ENCODE results near the gene QRSL1. TPM values are rescaled to one million over a fixed set of nuclear protein-coding genes. Genes with fewer than 3 reads are reported as not detected.

The QRSL1 gene
- total RNA-seq, 4 donors from 2014 or later: 17.2 to 26.7 (median 25.1) TPM

DNA sequence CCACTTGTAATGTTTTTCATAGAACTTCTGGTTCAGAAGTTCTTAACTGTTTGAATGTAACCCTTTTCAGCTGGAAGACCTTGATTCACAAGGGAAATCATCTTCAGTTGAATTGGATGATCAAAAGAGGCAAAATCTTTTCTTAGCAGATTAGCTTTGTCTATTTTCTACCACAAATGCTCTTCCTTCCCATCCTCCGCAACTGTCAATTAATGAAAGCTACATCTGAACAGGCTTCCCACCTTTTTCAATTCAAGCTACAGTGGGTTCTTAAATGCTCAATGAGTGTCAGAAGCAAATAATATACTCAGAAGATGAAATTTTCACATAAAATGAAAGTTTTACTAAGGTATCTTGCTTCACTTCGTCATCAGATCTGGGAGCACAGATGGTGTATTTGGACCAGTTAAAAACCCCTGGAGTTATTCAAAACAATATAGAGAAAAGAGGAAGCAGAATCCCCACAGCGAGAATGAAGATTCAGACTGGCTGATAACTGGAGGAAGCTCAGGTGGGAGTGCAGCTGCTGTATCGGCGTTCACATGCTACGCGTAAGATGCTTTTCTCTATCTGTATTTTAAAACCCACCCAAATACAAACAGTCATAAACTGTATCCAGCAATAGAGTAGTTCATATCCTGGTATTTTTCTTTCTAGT, 19.4 kb downstream of the QRSL1 start:
- DNase-seq (no peak), ATAC-seq (no peak)
- intact Hi-C loops (cut with DNase I; ENCODE audit: low total_unique reads): no loop called here
- no peak for TF ChIP-seq CTCF (IDR thresholded peaks at IDR 0.05 in 4 of 5, conservative IDR thresholded peaks at IDR 0.05 in 1 of 5)
- peaks cover 0 to 64% of the 10 kb centered on the region in 2 donors for H3K36me3 ChIP-seq
- H3K27ac ChIP-seq: no peak overlapping the region
- no peaks in the 10 kb centered on the region for H3K4me1 ChIP-seq
- no peak overlapping the region for H3K4me3 ChIP-seq
- no peaks in the 10 kb centered on the region for H3K9me3 ChIP-seq
- no peaks in the 10 kb centered on the region for H3K27me3 ChIP-seq
- in situ Hi-C loops (cut with MboI; ENCODE audit: low sequenced_read_pairs in 4 of 4): no loop called here

DNA sequence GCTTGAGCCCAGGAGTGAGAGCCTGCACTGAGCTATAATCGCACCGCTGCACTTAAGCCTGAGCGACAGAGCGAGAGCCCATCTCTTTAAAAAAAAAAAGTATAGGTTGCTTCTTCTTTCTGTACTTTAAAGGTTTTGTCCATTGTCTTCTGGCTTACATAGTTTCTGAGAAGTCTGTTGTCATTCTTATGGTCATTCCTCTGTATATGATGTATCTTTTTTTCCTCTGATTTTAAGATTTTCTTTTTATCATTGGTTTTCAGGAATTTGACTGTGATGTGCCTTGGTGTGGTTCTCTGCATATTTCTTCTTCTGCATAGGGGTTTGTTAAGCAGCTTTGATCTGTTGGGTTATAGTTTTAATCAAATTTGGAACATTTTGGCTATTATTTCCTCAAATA, 29.1 kb downstream of the QRSL1 start:
- H3K4me1 ChIP-seq: no peaks in the 10 kb centered on the region
- H3K27me3 ChIP-seq: no peaks in the 10 kb centered on the region
- in situ Hi-C loops (cut with MboI; ENCODE audit: low sequenced_read_pairs in 4 of 4): no loop called here
- no peak overlapping the region for H3K4me3 ChIP-seq
- no peak overlapping the region for H3K27ac ChIP-seq
- TF ChIP-seq CTCF (IDR thresholded peaks at IDR 0.05 in 4 of 5, conservative IDR thresholded peaks at IDR 0.05 in 1 of 5) (no peak), POLR2A (IDR thresholded peaks at IDR 0.05) (no peak)
- peaks cover 0 to 3% (median 0%) of the 10 kb centered on the region in 3 donors for H3K9me3 ChIP-seq
- peaks cover 5 to 64% of the 10 kb centered on the region in 2 donors for H3K36me3 ChIP-seq
- DNase-seq (no peak), ATAC-seq (no peak)
- intact Hi-C loops (cut with DNase I; ENCODE audit: low total_unique reads): no loop called here

GRCh38 chr6:106659859-106660258, 30.5 kb downstream of the QRSL1 start:
- Histone ChIP-seq H3K27ac (no peak overlapping the region), H3K4me1 (no peaks in the 10 kb centered on the region), H3K9me3 (peaks cover 0 to 3% (median 0%) of the 10 kb centered on the region in 3 donors), H3K4me3 (no peak overlapping the region), H3K36me3 (peaks cover 5 to 60% of the 10 kb centered on the region in 2 donors), H3K27me3 (no peaks in the 10 kb centered on the region)
- TF ChIP-seq CTCF (IDR thresholded peaks at IDR 0.05 in 4 of 5, conservative IDR thresholded peaks at IDR 0.05 in 1 of 5): no peak
- DNase-seq (no peak), ATAC-seq (no peak)
- intact Hi-C loops (cut with DNase I; ENCODE audit: low total_unique reads) (no loop called here), in situ Hi-C loops (cut with MboI; ENCODE audit: low sequenced_read_pairs in 4 of 4) (no loop called here)

DNA sequence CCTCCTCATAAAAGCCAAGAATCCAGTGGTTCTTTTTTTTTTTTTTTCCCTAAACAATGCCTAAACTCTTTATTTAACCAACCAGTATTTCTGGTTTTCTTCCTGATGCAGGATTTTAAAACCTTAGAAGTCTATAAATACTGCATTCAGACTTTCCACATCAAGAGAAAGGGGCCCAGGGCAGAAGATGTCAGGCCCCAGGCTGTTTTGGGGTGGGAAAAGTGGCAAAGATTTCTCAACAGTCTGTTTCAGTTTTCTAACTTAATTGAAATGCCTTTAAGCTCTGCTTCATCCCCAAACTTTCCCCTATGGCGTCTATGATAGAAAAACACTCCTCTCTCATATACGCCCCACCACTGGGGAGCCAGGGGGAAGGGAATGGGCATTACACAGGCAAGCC, 33.1 kb downstream of the QRSL1 start:
- Histone ChIP-seq H3K4me3 (no peak overlapping the region), H3K27ac (no peak overlapping the region), H3K36me3 (peaks cover 5 to 55% of the 10 kb centered on the region in 2 donors), H3K27me3 (no peaks in the 10 kb centered on the region), H3K4me1 (no peaks in the 10 kb centered on the region), H3K9me3 (peaks cover 0 to 3% (median 0%) of the 10 kb centered on the region in 3 donors)
- ATAC-seq (no peak), DNase-seq (no peak)
- TF ChIP-seq CTCF (IDR thresholded peaks at IDR 0.05 in 4 of 5, conservative IDR thresholded peaks at IDR 0.05 in 1 of 5) (no peak), POLR2A (IDR thresholded peaks at IDR 0.05) (no peak)
- intact Hi-C loops (cut with DNase I; ENCODE audit: low total_unique reads) (no loop called here), in situ Hi-C loops (cut with MboI; ENCODE audit: low sequenced_read_pairs in 4 of 4) (no loop called here)
